Stimulated activated CD8-positive, alpha-beta memory T cell treated with anti-CD3 and anti-CD28 coated beads, Interleukin-12 subunit alpha, Interleukin-12 subunit beta, amount 100 ng/mL, for 1 hour (primary cell): ENCODE measurements around the gene NLRP7.
"Not testable (repeated sequence)": the region's sequence is repeated elsewhere in the genome, so short reads cannot be mapped to it uniquely, and the experiment has no call there.

ENCODE experiments used
- DNase-seq: peaks from one replicate; pipeline ENCODE4 v3.0.0-alpha.2; 2020; ENCODE audit warnings: low read depth

Gene NLRP7

GRCh38 chr19:54947381-54947780 lies at the start of gene NLRP7:
Gene NLRP7, minus strand, starts transcription at chr19:54947530.
- no peak for DNase-seq

- DNase-seq, result no peak
Measured at GRCh38 chr19:54995561-54995960, 48.2 kb upstream of the NLRP7 start.

- not testable (repeated sequence) for DNase-seq
Measured at GRCh38 chr19:54989531-54989930, 42.2 kb upstream of the NLRP7 start.

DNA sequence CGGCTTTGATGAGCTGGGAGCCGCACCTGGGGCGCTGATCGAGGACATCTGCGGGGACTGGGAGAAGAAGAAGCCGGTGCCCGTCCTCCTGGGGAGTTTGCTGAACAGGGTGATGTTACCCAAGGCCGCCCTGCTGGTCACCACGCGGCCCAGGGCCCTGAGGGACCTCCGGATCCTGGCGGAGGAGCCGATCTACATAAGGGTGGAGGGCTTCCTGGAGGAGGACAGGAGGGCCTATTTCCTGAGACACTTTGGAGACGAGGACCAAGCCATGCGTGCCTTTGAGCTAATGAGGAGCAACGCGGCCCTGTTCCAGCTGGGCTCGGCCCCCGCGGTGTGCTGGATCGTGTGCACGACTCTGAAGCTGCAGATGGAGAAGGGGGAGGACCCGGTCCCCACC lies 35.2 kb upstream of the NLRP7 start:
- not testable (repeated sequence) for DNase-seq

DNA sequence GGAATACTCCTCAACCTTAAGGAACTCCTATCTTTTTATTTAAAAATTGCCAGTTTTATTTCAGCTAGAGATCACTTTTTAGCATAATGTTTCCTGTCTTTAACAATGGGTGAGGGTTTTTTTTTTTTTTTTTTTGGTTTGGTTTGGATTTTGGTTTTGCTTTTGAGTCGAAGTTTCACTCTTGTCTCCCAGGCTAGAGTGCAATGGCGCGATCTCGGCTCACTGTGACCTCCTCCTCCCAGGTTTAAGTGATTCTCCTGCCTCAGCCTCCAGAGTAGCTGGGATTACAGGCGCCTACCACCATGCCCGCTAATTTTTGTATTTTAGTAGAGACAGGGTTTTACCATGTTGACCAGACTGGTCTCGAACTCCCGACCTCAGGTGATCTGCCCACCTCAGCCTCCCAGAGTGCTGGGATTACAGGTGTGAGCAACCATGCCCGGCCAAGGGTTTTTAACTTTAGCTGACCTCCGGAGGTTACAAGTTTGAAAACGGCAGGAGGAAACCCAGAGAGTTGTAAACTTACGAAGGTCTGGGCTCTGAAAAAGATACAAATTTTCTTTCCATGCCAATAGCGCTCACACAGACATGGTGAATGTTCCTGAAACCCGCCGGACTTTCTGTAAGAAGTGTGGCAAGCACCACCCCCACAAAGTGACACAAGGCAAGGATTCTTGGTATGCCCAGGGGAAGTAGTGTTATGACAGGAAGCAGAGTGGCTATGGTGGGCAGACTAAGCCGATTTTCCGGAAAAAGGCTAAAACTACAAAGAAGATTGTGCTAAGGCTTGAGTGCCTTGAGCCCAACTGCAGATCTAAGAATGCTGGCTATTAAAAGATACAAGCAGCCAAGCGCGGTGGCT lies 26.1 kb upstream of the NLRP7 start:
- DNase-seq, result not testable (repeated sequence)

- not testable (repeated sequence) for DNase-seq
Measured at GRCh38 chr19:54971446-54971845, 24.1 kb upstream of the NLRP7 start.

- no peak for DNase-seq
Measured at GRCh38 chr19:54969647-54970046, 22.3 kb upstream of the NLRP7 start.

GRCh38 chr19:54967611-54968010 lies 20.3 kb upstream of the NLRP7 start:
- DNase-seq, result no peak

- DNase-seq, result not testable (repeated sequence)
Measured at GRCh38 chr19:54965055-54965454, 17.7 kb upstream of the NLRP7 start.

DNA sequence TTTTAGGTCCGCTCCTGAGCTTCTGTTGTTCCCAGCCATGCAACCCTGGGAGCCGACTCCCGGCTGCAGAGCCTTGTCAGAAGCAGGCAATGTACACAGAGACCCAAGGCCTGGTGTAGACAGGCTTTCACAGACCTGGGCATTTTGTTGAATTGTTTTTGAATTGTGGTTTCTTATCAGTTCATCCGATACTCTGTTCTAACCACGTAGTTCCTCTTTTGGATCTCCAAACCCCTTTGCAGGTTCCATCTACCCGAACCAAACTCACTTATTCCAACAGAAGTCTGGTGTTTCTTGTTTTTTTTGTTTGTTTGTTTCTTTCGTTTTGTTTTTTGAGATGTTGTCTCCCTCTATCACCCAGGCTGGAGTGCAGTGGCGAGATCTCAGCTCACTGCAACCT lies 12.5 kb upstream of the NLRP7 start:
- no peak for DNase-seq

- no peak for DNase-seq
Measured at GRCh38 chr19:54955376-54955775, 8.0 kb upstream of the NLRP7 start.

DNA sequence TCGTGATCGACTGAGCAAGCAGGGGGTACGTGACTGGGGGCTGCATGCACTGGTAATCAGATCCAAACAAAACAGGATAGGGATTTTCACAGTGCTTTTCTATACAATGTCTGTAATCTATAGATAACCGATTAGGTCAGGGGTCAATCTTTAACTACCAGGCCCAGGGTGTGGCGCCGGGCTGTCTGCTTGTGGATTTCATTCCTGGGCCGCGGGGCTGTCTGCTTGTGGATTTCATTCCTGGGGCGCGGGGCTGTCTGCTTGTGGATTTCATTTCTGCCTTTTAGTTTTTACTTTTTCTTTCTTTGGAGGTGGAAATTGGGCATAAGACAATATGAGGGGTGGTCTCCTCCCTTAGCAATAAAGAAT lies 6.0 kb upstream of the NLRP7 start:
- DNase-seq, result not testable (repeated sequence)

GRCh38 chr19:54952591-54953344 lies 5.4 kb upstream of the NLRP7 start:
- DNase-seq, result no peak

GRCh38 chr19:54950580-54950979 lies 3.2 kb upstream of the NLRP7 start:
- DNase-seq, result not testable (repeated sequence)

- no peak for DNase-seq
Measured at GRCh38 chr19:54949412-54949811, 2.1 kb upstream of the NLRP7 start.

DNA sequence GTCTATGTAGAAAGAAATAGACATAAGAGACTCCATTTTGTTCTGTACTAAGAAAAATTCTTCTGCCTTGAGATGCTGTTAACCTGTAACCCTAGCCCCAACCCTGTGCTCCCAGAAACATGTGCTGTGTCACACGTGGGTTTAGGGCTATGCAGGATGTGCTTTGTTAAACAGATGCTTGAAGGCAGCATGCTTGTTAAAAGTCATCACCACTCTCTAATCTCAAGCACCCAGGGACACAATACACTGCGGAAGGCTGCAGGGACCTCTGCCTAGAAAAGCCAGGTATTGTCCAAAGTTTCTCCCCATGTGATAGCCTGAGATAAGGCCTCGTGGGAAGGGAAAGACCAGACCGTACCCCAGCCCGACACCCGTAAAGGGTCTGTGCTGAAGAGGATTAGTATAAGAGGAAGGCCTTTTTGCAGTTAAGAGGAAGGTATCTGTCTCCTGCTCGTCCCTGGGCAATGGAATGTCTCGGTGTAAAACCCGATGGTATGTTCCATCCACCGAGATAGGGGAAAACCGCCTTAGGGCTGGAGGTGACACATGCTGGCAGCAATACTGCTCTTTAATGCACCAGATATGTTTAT lies 3.5 kb downstream of the NLRP7 start:
- DNase-seq, result not testable (repeated sequence)

- DNase-seq, result not testable (repeated sequence)
Measured at GRCh38 chr19:54939538-54939937, 7.8 kb downstream of the NLRP7 start.

GRCh38 chr19:54938906-54939305 lies 8.4 kb downstream of the NLRP7 start:
- DNase-seq, result no peak

GRCh38 chr19:54937926-54938325 lies 9.4 kb downstream of the NLRP7 start:
- no peak for DNase-seq

DNA sequence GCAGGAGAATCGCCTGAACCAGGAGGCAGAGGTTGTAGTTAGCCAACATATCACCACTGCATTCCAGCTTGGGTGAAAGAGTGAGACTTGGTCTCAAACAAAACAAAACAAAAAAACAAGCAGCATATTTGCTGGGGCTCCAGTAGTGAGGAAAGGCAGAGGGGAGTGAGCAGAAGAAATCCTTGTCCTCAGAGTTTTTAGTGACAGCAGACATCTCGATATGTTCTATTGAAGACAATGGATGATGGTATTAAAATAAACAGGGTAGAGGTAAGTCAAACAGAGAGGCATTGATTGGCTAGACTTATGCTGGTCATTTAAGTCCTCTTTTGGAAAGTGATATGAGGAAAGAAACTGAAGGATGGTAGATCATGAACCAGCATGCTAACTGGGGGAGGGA lies 19.0 kb downstream of the NLRP7 start:
- DNase-seq, result no peak

DNA sequence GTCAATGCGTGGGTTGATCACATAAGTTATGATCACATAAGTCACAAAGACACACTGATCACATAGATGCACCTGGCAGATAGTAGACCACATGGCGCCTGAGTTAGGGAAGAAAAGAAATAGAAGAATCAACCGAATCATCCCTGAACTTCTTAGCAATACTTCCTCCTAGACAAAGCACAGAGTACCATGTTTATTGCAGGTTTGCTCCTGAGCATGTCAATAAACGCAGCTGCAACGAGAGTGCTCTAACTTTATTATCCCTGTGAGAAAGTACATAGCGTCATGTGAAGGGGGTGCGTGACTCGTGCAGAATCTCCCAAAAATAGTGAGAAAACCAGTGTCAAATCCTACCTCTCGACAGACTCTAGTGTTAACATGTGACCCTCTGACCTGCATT lies 24.1 kb downstream of the NLRP7 start:
- no peak for DNase-seq

- no peak for DNase-seq
Measured at GRCh38 chr19:54921082-54921481, 26.2 kb downstream of the NLRP7 start.
